ENCODE data around the gene TLE5. TPM values are rescaled to one million over a fixed set of nuclear protein-coding genes. Genes with fewer than 3 reads are reported as not detected.

The TLE5 gene
- total RNA-seq, 1 donor from 2014 or later = 258 TPM

GRCh38 chr19:3102239-3103140, 40.2 kb upstream of the TLE5 start:
- peaks cover 2% of the 10 kb centered on the region for H3K9me3 Mint-ChIP-seq (ENCODE audit: unreplicated experiment)
- H3K36me3 Mint-ChIP-seq (ENCODE audit: unreplicated experiment) = no peaks in the 10 kb centered on the region
- H3K27me3 Mint-ChIP-seq (ENCODE audit: unreplicated experiment) = peaks cover 3% of the 10 kb centered on the region
- peaks cover 18% of the 10 kb centered on the region for H3K4me1 Mint-ChIP-seq (ENCODE audit: low read depth, unreplicated experiment)
- H3K4me3 Mint-ChIP-seq (ENCODE audit: unreplicated experiment) = no peak overlapping the region
- no peak overlapping the region for H3K27ac Mint-ChIP-seq (ENCODE audit: unreplicated experiment)
- no peak for DNase-seq
- TF ChIP-seq, protein P1, sequence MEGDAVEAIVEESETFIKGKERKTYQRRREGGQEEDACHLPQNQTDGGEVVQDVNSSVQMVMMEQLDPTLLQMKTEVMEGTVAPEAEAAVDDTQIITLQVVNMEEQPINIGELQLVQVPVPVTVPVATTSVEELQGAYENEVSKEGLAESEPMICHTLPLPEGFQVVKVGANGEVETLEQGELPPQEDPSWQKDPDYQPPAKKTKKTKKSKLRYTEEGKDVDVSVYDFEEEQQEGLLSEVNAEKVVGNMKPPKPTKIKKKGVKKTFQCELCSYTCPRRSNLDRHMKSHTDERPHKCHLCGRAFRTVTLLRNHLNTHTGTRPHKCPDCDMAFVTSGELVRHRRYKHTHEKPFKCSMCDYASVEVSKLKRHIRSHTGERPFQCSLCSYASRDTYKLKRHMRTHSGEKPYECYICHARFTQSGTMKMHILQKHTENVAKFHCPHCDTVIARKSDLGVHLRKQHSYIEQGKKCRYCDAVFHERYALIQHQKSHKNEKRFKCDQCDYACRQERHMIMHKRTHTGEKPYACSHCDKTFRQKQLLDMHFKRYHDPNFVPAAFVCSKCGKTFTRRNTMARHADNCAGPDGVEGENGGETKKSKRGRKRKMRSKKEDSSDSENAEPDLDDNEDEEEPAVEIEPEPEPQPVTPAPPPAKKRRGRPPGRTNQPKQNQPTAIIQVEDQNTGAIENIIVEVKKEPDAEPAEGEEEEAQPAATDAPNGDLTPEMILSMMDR (IDR thresholded peaks at IDR 0.05; ENCODE audit: partially characterized antibody, unreplicated experiment) = no peak

GRCh38 chr19:3100747-3101730, 38.7 kb upstream of the TLE5 start:
- Mint-ChIP-seq H3K9me3 (ENCODE audit: unreplicated experiment) (peaks cover 4% of the 10 kb centered on the region), H3K27me3 (ENCODE audit: unreplicated experiment) (peaks cover 5% of the 10 kb centered on the region), H3K36me3 (ENCODE audit: unreplicated experiment) (no peaks in the 10 kb centered on the region), H3K4me1 (ENCODE audit: low read depth, unreplicated experiment) (peaks cover 21% of the 10 kb centered on the region), H3K27ac (ENCODE audit: unreplicated experiment) (no peak overlapping the region), H3K4me3 (ENCODE audit: unreplicated experiment) (no peak overlapping the region)
- TF ChIP-seq, protein P1 (IDR thresholded peaks at IDR 0.05; ENCODE audit: partially characterized antibody, unreplicated experiment) = no peak
- DNase-seq = no peak

- peak; percentile 69 for DNase-seq
- H3K4me3 Mint-ChIP-seq (ENCODE audit: unreplicated experiment) = no peak overlapping the region
- TF ChIP-seq, protein P1 (IDR thresholded peaks at IDR 0.05; ENCODE audit: partially characterized antibody, unreplicated experiment) = no peak
- peaks cover 5% of the 10 kb centered on the region for H3K9me3 Mint-ChIP-seq (ENCODE audit: unreplicated experiment)
- H3K27ac Mint-ChIP-seq (ENCODE audit: unreplicated experiment) = peak overlapping the region; percentile 17
- peaks cover 21% of the 10 kb centered on the region for H3K4me1 Mint-ChIP-seq (ENCODE audit: low read depth, unreplicated experiment)
- H3K36me3 Mint-ChIP-seq (ENCODE audit: unreplicated experiment) = no peaks in the 10 kb centered on the region
- H3K27me3 Mint-ChIP-seq (ENCODE audit: unreplicated experiment) = peaks cover 6% of the 10 kb centered on the region
These were observed 38.0 kb upstream of the TLE5 start for GRCh38 chr19:3100331-3100730.

DNA sequence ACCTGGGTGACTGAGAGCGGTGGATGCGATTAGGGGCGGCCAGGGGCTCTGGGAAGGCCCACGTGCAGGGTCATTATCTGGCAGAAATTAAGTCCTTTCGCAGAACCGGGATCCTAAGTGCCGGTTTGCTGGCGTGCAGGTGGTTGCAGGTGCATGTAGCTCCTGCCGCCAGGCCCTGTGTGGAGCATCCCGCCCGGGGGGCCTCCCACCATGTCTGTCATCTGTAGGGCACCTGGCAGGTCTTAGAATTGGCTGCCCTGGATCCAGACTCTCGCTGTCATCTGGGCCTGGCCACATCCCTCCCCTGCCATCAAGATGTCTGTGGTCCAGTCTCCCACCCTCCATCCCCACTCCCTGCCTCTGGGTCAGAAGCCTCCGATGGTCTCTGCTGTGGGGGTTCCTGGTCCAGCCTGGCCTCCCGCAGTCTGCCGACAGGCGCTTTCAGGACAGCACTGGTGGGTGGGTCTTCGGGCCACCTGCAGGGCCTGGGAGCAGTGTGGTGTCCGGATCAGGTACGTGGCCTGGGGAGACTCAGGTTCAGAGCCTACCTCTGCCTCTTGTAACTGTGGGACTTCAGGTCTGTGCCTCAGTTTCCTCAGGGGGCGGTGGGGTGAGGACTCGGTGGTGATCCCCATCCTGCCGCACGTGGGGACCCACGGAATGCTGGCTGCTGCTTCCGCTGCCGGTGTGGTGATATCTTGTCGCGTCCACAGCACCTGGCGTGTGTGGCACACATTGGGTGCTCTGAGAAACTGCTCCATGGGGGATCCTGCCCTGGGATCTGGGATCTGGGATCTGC, 37.3 kb upstream of the TLE5 start:
- Mint-ChIP-seq H3K9me3 (ENCODE audit: unreplicated experiment) (peaks cover 5% of the 10 kb centered on the region), H3K4me1 (ENCODE audit: low read depth, unreplicated experiment) (peaks cover 23% of the 10 kb centered on the region), H3K27ac (ENCODE audit: unreplicated experiment) (no peak overlapping the region), H3K36me3 (ENCODE audit: unreplicated experiment) (no peaks in the 10 kb centered on the region), H3K27me3 (ENCODE audit: unreplicated experiment) (peaks cover 6% of the 10 kb centered on the region), H3K4me3 (ENCODE audit: unreplicated experiment) (no peak overlapping the region)
- TF ChIP-seq, protein P1 (IDR thresholded peaks at IDR 0.05; ENCODE audit: partially characterized antibody, unreplicated experiment) = no peak
- DNase-seq = no peak

Data from glutamatergic neuron (in vitro differentiated cells).